HG02943 (cell line): ENCODE measurements around the gene IPPK.

Experiments
- ATAC-seq: cut with Tn5 transposase; IDR thresholded peaks from one replicate; pipeline ENCODE4 v1.9.1; 2021; ENCODE audit warnings: mild to moderate bottlenecking, low read depth, moderate library complexity; ENCODE audit not compliant: unreplicated experiment

Gene IPPK

GRCh38 chr9:92658176-92658575 is 11.8 kb downstream of the IPPK start:
- ATAC-seq = no peak

GRCh38 chr9:92657296-92658094 is 12.4 kb downstream of the IPPK start:
- ATAC-seq = no peak

- no peak for ATAC-seq
Measured at GRCh38 chr9:92656537-92656925, 13.4 kb downstream of the IPPK start.

- no peak for ATAC-seq
Measured at GRCh38 chr9:92655896-92656536, 13.9 kb downstream of the IPPK start.

GRCh38 chr9:92655366-92655765 is 14.6 kb downstream of the IPPK start:
- no peak for ATAC-seq

- ATAC-seq = no peak
Measured at GRCh38 chr9:92654481-92655301, 15.2 kb downstream of the IPPK start.

GRCh38 chr9:92652461-92652860 is 17.5 kb downstream of the IPPK start:
- no peak for ATAC-seq

- ATAC-seq = no peak
Measured at GRCh38 chr9:92650839-92651621, 18.9 kb downstream of the IPPK start.

- ATAC-seq = no peak
Measured at GRCh38 chr9:92650296-92650695, 19.6 kb downstream of the IPPK start.

GRCh38 chr9:92649007-92649406 is 20.9 kb downstream of the IPPK start:
- ATAC-seq = no peak

- no peak for ATAC-seq
Measured at GRCh38 chr9:92648474-92648971, 21.4 kb downstream of the IPPK start.

- no peak for ATAC-seq
Measured at GRCh38 chr9:92647671-92648473, 22.1 kb downstream of the IPPK start.

GRCh38 chr9:92645041-92645440 is 24.9 kb downstream of the IPPK start:
- ATAC-seq = no peak

GRCh38 chr9:92644278-92644677 is 25.7 kb downstream of the IPPK start:
- ATAC-seq = no peak

GRCh38 chr9:92642564-92642963 is 27.4 kb downstream of the IPPK start:
- no peak for ATAC-seq

GRCh38 chr9:92642041-92642451 is 27.9 kb downstream of the IPPK start:
- no peak for ATAC-seq

GRCh38 chr9:92641092-92641809 is 28.7 kb downstream of the IPPK start:
- no peak for ATAC-seq

- ATAC-seq = no peak
Measured at GRCh38 chr9:92640398-92641091, 29.4 kb downstream of the IPPK start.
